Rectal smooth muscle tissue (tissue), 1 donor: Measurements from ENCODE around the gene SLC66A3.
"Not testable (repeated sequence)": the region's sequence is repeated elsewhere in the genome, so short reads cannot be mapped to it uniquely, and the experiment has no call there.

ENCODE experiments used
- H3K27ac ChIP-seq: one replicate; pipeline ENCODE4 v1.7.0; 2013; ENCODE audit warnings: low read depth, low read length, inconsistent platforms
- H3K27me3 ChIP-seq: one replicate; pipeline ENCODE4 v1.7.0; 2013; ENCODE audit warnings: low read length; ENCODE audit not compliant: control insufficient read depth, insufficient read depth
- H3K36me3 ChIP-seq: one replicate; pipeline ENCODE4 v1.7.0; 2013; ENCODE audit warnings: low read length; ENCODE audit not compliant: control insufficient read depth, insufficient read depth
- H3K4me1 ChIP-seq: one replicate; pipeline ENCODE4 v1.7.0; 2013; ENCODE audit warnings: low read length; ENCODE audit not compliant: control insufficient read depth, insufficient read depth
- H3K4me3 ChIP-seq: one replicate; pipeline ENCODE4 v1.7.0; 2013; ENCODE audit warnings: low read length
- H3K9ac ChIP-seq: one replicate; pipeline ENCODE4 v1.7.0; 2013; ENCODE audit warnings: low read length

The SLC66A3 gene

GRCh38 chr2:11159574-11160170 is 4.4 kb downstream of the SLC66A3 start:
- Histone ChIP-seq H3K4me1 (peaks cover 6% of the 10 kb centered on the region), H3K27me3 (no peaks in the 10 kb centered on the region), H3K36me3 (peaks cover 4% of the 10 kb centered on the region), H3K9ac (no peak overlapping the region), H3K4me3 (no peak overlapping the region), H3K27ac (no peak overlapping the region)

GRCh38 chr2:11160256-11160655 is 5.0 kb downstream of the SLC66A3 start:
- Histone ChIP-seq H3K36me3 (peaks cover 4% of the 10 kb centered on the region), H3K9ac (no peak overlapping the region), H3K4me3 (no peak overlapping the region), H3K4me1 (peaks cover 6% of the 10 kb centered on the region), H3K27ac (no peak overlapping the region), H3K27me3 (no peaks in the 10 kb centered on the region)

- Histone ChIP-seq H3K27ac (no peak overlapping the region), H3K4me1 (peaks cover 3% of the 10 kb centered on the region), H3K9ac (no peak overlapping the region), H3K4me3 (no peak overlapping the region), H3K36me3 (peaks cover 4% of the 10 kb centered on the region), H3K27me3 (no peaks in the 10 kb centered on the region)
Measured at GRCh38 chr2:11160731-11161455, 5.6 kb downstream of the SLC66A3 start.

- Histone ChIP-seq H3K9ac (no peak overlapping the region), H3K27ac (no peak overlapping the region), H3K4me1 (no peaks in the 10 kb centered on the region), H3K27me3 (no peaks in the 10 kb centered on the region), H3K4me3 (no peak overlapping the region), H3K36me3 (peaks cover 4% of the 10 kb centered on the region)
Measured at GRCh38 chr2:11161747-11162146, 6.5 kb downstream of the SLC66A3 start.

- Histone ChIP-seq H3K4me1 (no peaks in the 10 kb centered on the region), H3K9ac (no peak overlapping the region), H3K27ac (no peak overlapping the region), H3K27me3 (no peaks in the 10 kb centered on the region), H3K36me3 (peaks cover 4% of the 10 kb centered on the region), H3K4me3 (no peak overlapping the region)
Measured at GRCh38 chr2:11163439-11164317, 8.4 kb downstream of the SLC66A3 start.

GRCh38 chr2:11165046-11165445 is 9.8 kb downstream of the SLC66A3 start:
- H3K4me3 ChIP-seq, H3K36me3 ChIP-seq, H3K9ac ChIP-seq, H3K27ac ChIP-seq, H3K27me3 ChIP-seq, H3K4me1 ChIP-seq: not testable (repeated sequence)

- peaks cover 4% of the 10 kb centered on the region for H3K36me3 ChIP-seq
- no peak overlapping the region for H3K27ac ChIP-seq
- H3K4me1 ChIP-seq: no peaks in the 10 kb centered on the region
- no peaks in the 10 kb centered on the region for H3K27me3 ChIP-seq
- H3K9ac ChIP-seq: no peak overlapping the region
- no peak overlapping the region for H3K4me3 ChIP-seq
Measured at GRCh38 chr2:11166476-11166875, 11.2 kb downstream of the SLC66A3 start.

GRCh38 chr2:11168488-11168887 is 13.2 kb downstream of the SLC66A3 start:
- H3K9ac ChIP-seq: no peak overlapping the region
- no peaks in the 10 kb centered on the region for H3K27me3 ChIP-seq
- H3K4me1 ChIP-seq: no peaks in the 10 kb centered on the region
- H3K4me3 ChIP-seq: no peak overlapping the region
- no peak overlapping the region for H3K27ac ChIP-seq
- H3K36me3 ChIP-seq: peaks cover 4% of the 10 kb centered on the region

GRCh38 chr2:11169333-11169732 is 14.1 kb downstream of the SLC66A3 start:
- no peaks in the 10 kb centered on the region for H3K36me3 ChIP-seq
- no peaks in the 10 kb centered on the region for H3K4me1 ChIP-seq
- H3K27me3 ChIP-seq: no peaks in the 10 kb centered on the region
- no peak overlapping the region for H3K9ac ChIP-seq
- no peak overlapping the region for H3K4me3 ChIP-seq
- no peak overlapping the region for H3K27ac ChIP-seq

- H3K4me1 ChIP-seq: no peaks in the 10 kb centered on the region
- H3K4me3 ChIP-seq: no peak overlapping the region
- no peak overlapping the region for H3K27ac ChIP-seq
- H3K36me3 ChIP-seq: no peaks in the 10 kb centered on the region
- H3K9ac ChIP-seq: no peak overlapping the region
- no peaks in the 10 kb centered on the region for H3K27me3 ChIP-seq
Measured at GRCh38 chr2:11174222-11174621, 19.0 kb downstream of the SLC66A3 start.

- Histone ChIP-seq H3K4me3 (no peak overlapping the region), H3K36me3 (no peaks in the 10 kb centered on the region), H3K9ac (no peak overlapping the region), H3K27me3 (no peaks in the 10 kb centered on the region), H3K4me1 (no peaks in the 10 kb centered on the region), H3K27ac (no peak overlapping the region)
Measured at GRCh38 chr2:11175293-11175795, 20.1 kb downstream of the SLC66A3 start.

- Histone ChIP-seq H3K4me1 (no peaks in the 10 kb centered on the region), H3K9ac (no peak overlapping the region), H3K27ac (no peak overlapping the region), H3K27me3 (no peaks in the 10 kb centered on the region), H3K4me3 (no peak overlapping the region), H3K36me3 (no peaks in the 10 kb centered on the region)
Measured at GRCh38 chr2:11177871-11178690, 22.8 kb downstream of the SLC66A3 start.
